Tibial artery (tissue), 4 donors: ENCODE results near the gene SAMD14.

ENCODE experiments used
- DNase-seq, 2 donors: peaks; one replicate each; pipeline ENCODE4 v3.0.0-alpha.2; 2019
- H3K27ac ChIP-seq, 2 donors: fragments of 200-600 bp; sonication (generic) in 1 of 2; 1 replicate in 1 of 2; 2 replicates in 1 of 2; pipeline ENCODE4 v1.5.1; 2018 to 2019; ENCODE audit warnings: mild to moderate bottlenecking in 1 of 2
- H3K27me3 ChIP-seq, 2 donors: fragments of 200-600 bp; sonication (generic) in 1 of 2; one replicate each; pipeline versions ENCODE4 v1.5.1 to v1.6.0; 2016 to 2019
- H3K36me3 ChIP-seq, 3 donors: fragments of 200-600 bp; sonication (generic) in 2 of 3; one replicate each; pipeline ENCODE4 v1.5.1; 2016 to 2019; ENCODE audit warnings: mild to moderate bottlenecking in 2 of 3
- H3K4me1 ChIP-seq, 4 donors: fragments of 200-600 bp; sonication (generic) in 2 of 4; 1 replicate in 3 of 4; 2 replicates in 1 of 4; pipeline ENCODE4 v1.5.1; 2016 to 2019
- H3K4me3 ChIP-seq, 2 donors: fragments of 200-600 bp; sonication (generic) in 1 of 2; 1 replicate in 1 of 2; 2 replicates in 1 of 2; pipeline ENCODE4 v1.5.1; 2018 to 2019; ENCODE audit warnings: mild to moderate bottlenecking in 2 of 2
- H3K9me3 ChIP-seq, 3 donors: fragments of 200-600 bp; sonication (generic) in 1 of 3; one replicate each; pipeline ENCODE4 v1.5.1; 2016 to 2019
- intact Hi-C: fragments of 100-400 bp; cut with DNase I; formaldehyde crosslinking; loops from one replicate; pipeline ENCODE4 v1.15.0; 2023; ENCODE audit warnings: low total_unique reads
- TF ChIP-seq, protein P1 (sequence below), 2 experiments: fragments of 200-600 bp in 1 of 2; fragments of 450-650 bp in 1 of 2; IDR thresholded peaks; one replicate each; pipeline ENCODE4 v1.5.1; 2017 to 2019; ENCODE audit warnings: antibody characterized with exemption in 2 of 2, mild to moderate bottlenecking in 1 of 2, moderate library complexity in 1 of 2

Gene SAMD14

GRCh38 chr17:50117202-50118051, 12.5 kb downstream of the SAMD14 start:
- Histone ChIP-seq H3K9me3 (no peaks in the 10 kb centered on the region), H3K4me3 (peak overlapping the region; percentile 8 to 36), H3K27me3 (no peaks in the 10 kb centered on the region), H3K4me1 (peaks cover 6 to 26% (median 17%) of the 10 kb centered on the region in 4 donors), H3K36me3 (no peaks in the 10 kb centered on the region), H3K27ac (peak overlapping the region in 1 of 2 donors; percentile 20)
- DNase-seq: peak in 1 of 2 donors; percentile 75
- TF ChIP-seq, protein P1, sequence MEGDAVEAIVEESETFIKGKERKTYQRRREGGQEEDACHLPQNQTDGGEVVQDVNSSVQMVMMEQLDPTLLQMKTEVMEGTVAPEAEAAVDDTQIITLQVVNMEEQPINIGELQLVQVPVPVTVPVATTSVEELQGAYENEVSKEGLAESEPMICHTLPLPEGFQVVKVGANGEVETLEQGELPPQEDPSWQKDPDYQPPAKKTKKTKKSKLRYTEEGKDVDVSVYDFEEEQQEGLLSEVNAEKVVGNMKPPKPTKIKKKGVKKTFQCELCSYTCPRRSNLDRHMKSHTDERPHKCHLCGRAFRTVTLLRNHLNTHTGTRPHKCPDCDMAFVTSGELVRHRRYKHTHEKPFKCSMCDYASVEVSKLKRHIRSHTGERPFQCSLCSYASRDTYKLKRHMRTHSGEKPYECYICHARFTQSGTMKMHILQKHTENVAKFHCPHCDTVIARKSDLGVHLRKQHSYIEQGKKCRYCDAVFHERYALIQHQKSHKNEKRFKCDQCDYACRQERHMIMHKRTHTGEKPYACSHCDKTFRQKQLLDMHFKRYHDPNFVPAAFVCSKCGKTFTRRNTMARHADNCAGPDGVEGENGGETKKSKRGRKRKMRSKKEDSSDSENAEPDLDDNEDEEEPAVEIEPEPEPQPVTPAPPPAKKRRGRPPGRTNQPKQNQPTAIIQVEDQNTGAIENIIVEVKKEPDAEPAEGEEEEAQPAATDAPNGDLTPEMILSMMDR (IDR thresholded peaks at IDR 0.05): peak; percentile 67 to 72
- intact Hi-C loops: loop anchor here (10.0 kb wide), 1 partner anchor 47 kb away; the partner anchor contains the start of gene SGCA

DNA sequence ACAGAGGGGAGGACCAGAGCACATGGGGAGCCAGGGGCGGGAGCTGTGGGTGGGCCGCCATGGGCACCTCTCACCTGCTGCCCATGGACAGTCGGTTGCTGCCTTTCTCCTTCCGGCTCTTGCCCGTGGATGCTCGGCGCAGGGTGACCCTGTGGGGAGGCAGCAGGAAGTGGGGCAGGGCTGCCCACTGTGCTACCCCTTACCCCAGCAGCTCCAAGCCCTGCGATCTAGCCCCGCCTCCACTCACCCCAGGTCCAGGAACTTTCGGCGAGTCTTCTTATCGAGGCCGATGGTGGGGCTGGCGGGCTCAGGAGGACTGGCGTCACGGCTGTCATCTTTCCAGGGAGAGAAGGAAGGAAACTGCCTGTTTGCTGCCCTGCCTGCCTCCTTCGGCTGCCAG, 14.2 kb downstream of the SAMD14 start:
- Histone ChIP-seq H3K27me3 (no peaks in the 10 kb centered on the region), H3K4me1 (peaks cover 13 to 42% (median 32%) of the 10 kb centered on the region in 4 donors), H3K9me3 (no peaks in the 10 kb centered on the region), H3K36me3 (no peaks in the 10 kb centered on the region), H3K4me3 (no peak overlapping the region), H3K27ac (no peak overlapping the region)
- intact Hi-C loops: loop anchor here (10.0 kb wide), 1 partner anchor 49 kb away; the partner anchor contains the start of gene SGCA
- DNase-seq: no peak
- TF ChIP-seq, protein P1 (IDR thresholded peaks at IDR 0.05): no peak

DNA sequence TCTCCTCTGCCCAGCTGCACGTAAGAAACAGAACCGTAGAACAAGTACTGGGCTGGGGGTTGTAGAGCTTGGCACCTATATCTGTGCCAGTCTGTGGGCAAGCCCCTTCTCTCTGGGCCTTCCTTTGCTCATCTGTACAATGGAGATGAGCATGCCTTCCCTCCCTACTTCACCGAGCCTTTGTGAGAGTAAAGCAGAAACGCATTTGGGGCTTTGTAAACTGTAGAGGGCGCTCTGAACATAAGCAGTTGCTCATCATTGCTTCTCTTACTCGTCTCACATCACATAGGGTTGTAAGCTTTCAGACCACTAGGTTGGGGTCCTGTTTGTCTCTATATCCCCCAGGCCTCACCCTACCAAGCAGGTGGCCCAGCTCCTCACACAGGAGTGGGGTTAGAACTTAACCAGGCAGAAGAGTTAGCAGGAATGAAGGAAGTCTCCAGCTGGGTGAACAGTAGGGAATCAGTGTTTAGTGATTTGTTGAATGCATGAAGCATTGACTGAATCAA, 15.1 kb downstream of the SAMD14 start:
- Histone ChIP-seq H3K27me3 (no peaks in the 10 kb centered on the region), H3K9me3 (no peaks in the 10 kb centered on the region), H3K4me3 (no peak overlapping the region), H3K27ac (no peak overlapping the region), H3K4me1 (peaks cover 13 to 46% (median 37%) of the 10 kb centered on the region in 4 donors), H3K36me3 (peaks cover under 1 to 8% (median 4%) of the 10 kb centered on the region in 3 donors)
- TF ChIP-seq, protein P1 (IDR thresholded peaks at IDR 0.05): peak; percentile 43 to 46
- no peak for DNase-seq
- intact Hi-C loops: loop anchor here (10.0 kb wide), 1 partner anchor 50 kb away; the partner anchor contains the start of gene SGCA

DNA sequence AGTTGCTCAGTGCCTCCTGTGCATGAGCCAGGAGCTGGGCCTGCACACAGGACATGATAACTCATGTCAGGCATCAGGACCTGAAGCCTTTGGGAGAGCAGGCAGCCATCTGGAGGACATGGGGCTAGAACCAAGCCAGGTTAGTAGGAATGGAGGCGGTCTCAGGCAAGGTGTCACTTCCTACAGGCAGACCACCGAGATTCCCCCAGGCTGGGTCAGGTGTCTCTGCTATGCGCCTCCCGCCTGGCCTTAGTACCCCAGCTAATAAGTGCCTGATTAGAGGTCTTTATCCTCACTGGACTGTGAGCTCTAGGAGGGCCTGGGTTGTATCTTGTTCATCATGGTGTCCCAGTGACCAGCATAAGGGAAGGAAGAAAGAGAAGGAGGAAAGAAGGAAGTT, 15.6 kb downstream of the SAMD14 start:
- H3K36me3 ChIP-seq: peaks cover 5 to 13% (median 9%) of the 10 kb centered on the region in 3 donors
- TF ChIP-seq, protein P1 (IDR thresholded peaks at IDR 0.05): no peak
- intact Hi-C loops: loop anchor here (10.0 kb wide), 1 partner anchor 50 kb away; the partner anchor contains the start of gene SGCA
- H3K4me3 ChIP-seq: no peak overlapping the region
- no peaks in the 10 kb centered on the region for H3K27me3 ChIP-seq
- H3K27ac ChIP-seq: no peak overlapping the region
- peaks cover 13 to 46% (median 37%) of the 10 kb centered on the region in 4 donors for H3K4me1 ChIP-seq
- H3K9me3 ChIP-seq: no peaks in the 10 kb centered on the region
- DNase-seq: no peak

DNA sequence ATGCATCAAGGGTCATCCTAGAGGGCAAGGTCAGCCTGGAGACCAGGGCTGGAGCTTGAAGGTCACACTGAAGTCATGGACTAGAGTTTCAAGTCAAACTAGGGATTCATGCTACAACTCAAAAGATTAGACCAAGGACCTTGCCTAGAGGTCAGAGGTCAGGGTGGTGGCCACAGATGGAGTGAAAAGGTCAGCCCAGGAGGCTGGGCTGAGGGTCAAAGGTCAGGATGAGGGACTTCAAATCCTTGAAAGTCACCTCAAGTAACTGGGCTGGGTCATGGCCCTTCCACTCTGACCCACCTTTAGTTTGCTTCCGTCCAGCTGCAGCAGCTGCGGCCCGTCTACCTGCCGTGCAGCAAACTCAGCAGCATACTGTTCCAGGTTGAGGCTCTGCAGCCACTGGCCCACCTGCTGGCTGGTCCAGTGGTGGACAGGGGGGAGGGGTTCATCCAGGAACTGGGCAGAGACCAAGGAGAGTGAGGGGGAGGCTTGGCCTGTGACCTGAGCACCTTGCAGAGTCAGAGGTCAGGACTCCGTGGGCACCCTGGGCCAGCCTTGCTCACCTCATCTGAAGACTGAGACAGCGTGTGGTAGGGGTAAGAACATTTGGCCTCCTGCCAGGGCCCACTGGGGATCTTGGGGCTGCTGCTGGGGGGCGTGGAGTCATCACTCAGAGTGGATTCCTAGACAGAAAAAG, 16.2 kb downstream of the SAMD14 start:
- peak in 1 of 2 donors; percentile 73 for DNase-seq
- Histone ChIP-seq H3K4me1 (peaks cover 13 to 46% (median 37%) of the 10 kb centered on the region in 4 donors), H3K36me3 (peaks cover 11 to 19% (median 16%) of the 10 kb centered on the region in 3 donors), H3K27me3 (no peaks in the 10 kb centered on the region), H3K9me3 (no peaks in the 10 kb centered on the region), H3K27ac (peak overlapping the region in 1 of 2 donors; percentile 99), H3K4me3 (no peak overlapping the region)
- intact Hi-C loops: loop anchor here (10.0 kb wide), 1 partner anchor 51 kb away; the partner anchor contains the start of gene SGCA
- TF ChIP-seq, protein P1 (IDR thresholded peaks at IDR 0.05): no peak
